HCT116 (cell line): ENCODE results near the gene MAP1LC3B2. TPM values are rescaled to one million over a fixed set of nuclear protein-coding genes. Genes with fewer than 3 reads are reported as not detected.

Source experiments
- ATAC-seq: fragments of 200-7000 bp; cut with Tn5 transposase; 2 replicates; pipeline ENCODE4 v1.9.1; 2020; ENCODE audit warnings: mild to moderate bottlenecking, moderate library complexity
- BruUV-seq: library from RNA; stranded (reverse); fragments of 400-500 nt; replicated peaks from 2 replicates; lab custom pipeline; 2021; lab: Mats Ljungman, UMichigan
- CTCF ChIA-PET: fragments of 300-600 bp; sonication (Branson Sonifier 250); formaldehyde crosslinking; loops from one replicate; lab custom pipeline; 2021; ENCODE audit warnings: antibody characterized with exemption; lab: Charles Lee
- POLR2A ChIA-PET: fragments of 300-600, 350-600 bp; sonication (Branson Sonifier 250); formaldehyde crosslinking; loops from one replicate; lab custom pipeline; 2021; ENCODE audit warnings: antibody characterized with exemption; lab: Charles Lee
- RAD21 ChIA-PET, 2 experiments: fragments of 300-600 bp; sonication (Branson Sonifier 250); formaldehyde crosslinking; loops; one replicate each; lab custom pipeline; 2023; ENCODE audit warnings: low total read pairs in 2 of 2; ENCODE audit not compliant: uncharacterized antibody in 2 of 2, unreplicated experiment in 2 of 2, low non-redundant PET in 1 of 2; lab: Charles Lee
- DNase-seq: peaks from one replicate; pipeline ENCODE4 v3.0.0-alpha.2; 2010; ENCODE audit warnings: low read depth, low spot score
- H2AFZ ChIP-seq: fragments of 200-600 bp; shearing (Covaris generic), sonication (generic); 2 replicates; pipeline ENCODE4 v1.6.1; 2017; ENCODE audit warnings: low read depth, mixed run types, mixed read lengths, antibody characterized with exemption, low read length; ENCODE audit not compliant: poor library complexity, severe bottlenecking
- H3K27ac ChIP-seq: 2 replicates; pipeline ENCODE4 v1.5.1; 2012; ENCODE audit warnings: low read depth, low read length
- H3K27me3 ChIP-seq: fragments of 200-600 bp; sonication (generic); 2 replicates; pipeline ENCODE4 v1.6.1; 2016; ENCODE audit warnings: mixed run types, low read length, mixed read lengths; ENCODE audit not compliant: insufficient read depth
- H3K36me3 ChIP-seq, 2 experiments: fragments of 200-500 bp in 1 of 2; fragments of 200-600 bp in 1 of 2; sonication (Bioruptor generic) in 1 of 2; sonication (generic) in 1 of 2; 2 replicates each; pipeline versions ENCODE4 v1.5.1 to v1.6.1; 2014 to 2016; ENCODE audit warnings: low read length in 2 of 2, inconsistent platforms in 1 of 2, mixed read lengths in 1 of 2, mixed run types in 1 of 2; ENCODE audit not compliant: insufficient read depth in 2 of 2, control insufficient read depth in 1 of 2
- H3K4me1 ChIP-seq, 2 experiments: fragments of 200-600 bp in 1 of 2; sonication (generic) in 1 of 2; 2 replicates each; pipeline versions ENCODE4 v1.5.1 to v1.6.1; 2012 to 2017; ENCODE audit warnings: low read length in 2 of 2, inconsistent platforms in 1 of 2, mild to moderate bottlenecking in 1 of 2, mixed read lengths in 1 of 2, mixed run types in 1 of 2, moderate library complexity in 1 of 2; ENCODE audit not compliant: insufficient read depth in 2 of 2, control insufficient read depth in 1 of 2
- H3K4me2 ChIP-seq: fragments of 200-600 bp; sonication (generic); 2 replicates; pipeline ENCODE4 v1.6.1; 2017; ENCODE audit warnings: mixed run types, low read length, mixed read lengths
- H3K4me3 ChIP-seq, 2 experiments: fragments of 200-600 bp in 1 of 2; sonication (generic) in 1 of 2; replicated peaks in 1 of 2; 2 replicates each; pipeline ENCODE4 v1.5.1; 2011 to 2016; ENCODE audit warnings: low read length in 2 of 2, control low read depth in 1 of 2, low read depth in 1 of 2, mild to moderate bottlenecking in 1 of 2, mixed read lengths in 1 of 2, mixed run types in 1 of 2
- H3K79me2 ChIP-seq: fragments of 200-600 bp; sonication (generic); 2 replicates; pipeline ENCODE4 v1.6.1; 2017; ENCODE audit warnings: mild to moderate bottlenecking, mixed run types, low read length, moderate library complexity, mixed read lengths; ENCODE audit not compliant: insufficient read depth
- H3K9ac ChIP-seq: fragments of 200-600 bp; sonication (generic); 2 replicates; pipeline ENCODE4 v1.6.1; 2016; ENCODE audit warnings: low read length, mixed read lengths
- H3K9me2 ChIP-seq: fragments of 200-600 bp; sonication (generic), shearing (Covaris generic); 2 replicates; pipeline ENCODE4 v1.6.1; 2017; ENCODE audit warnings: mixed run types, mild to moderate bottlenecking, moderate library complexity; ENCODE audit not compliant: insufficient read depth
- H3K9me3 ChIP-seq, 2 experiments: fragments of 200-500 bp in 1 of 2; fragments of 200-600 bp in 1 of 2; sonication (Bioruptor generic) in 1 of 2; sonication (generic) in 1 of 2; 2 replicates each; pipeline ENCODE4 v1.6.1; 2014 to 2017; ENCODE audit warnings: low read length in 2 of 2, mixed read lengths in 2 of 2, inconsistent platforms in 1 of 2, low read depth in 1 of 2, mild to moderate bottlenecking in 1 of 2, mixed run types in 1 of 2, moderate library complexity in 1 of 2; ENCODE audit not compliant: control insufficient read depth in 1 of 2, insufficient read depth in 1 of 2
- H4K20me1 ChIP-seq: fragments of 200-600 bp; sonication (generic), shearing (Covaris generic); 2 replicates; pipeline ENCODE4 v1.6.1; 2017; ENCODE audit warnings: mixed run types, mild to moderate bottlenecking, moderate library complexity; ENCODE audit not compliant: insufficient read depth
- CEBPB ChIP-seq: IDR thresholded peaks from 2 replicates; pipeline ENCODE4 v1.6.1; 2012; ENCODE audit warnings: low read depth
- FOSL1 ChIP-seq: IDR thresholded peaks from 2 replicates; pipeline ENCODE4 v1.6.1; 2012; ENCODE audit warnings: low read depth
- POLR2A ChIP-seq: IDR thresholded peaks from 2 replicates; pipeline ENCODE4 v1.7.0; 2011; ENCODE audit warnings: borderline replicate concordance; ENCODE audit not compliant: insufficient read depth, insufficient read length; ENCODE audit errors: extremely low read depth
- POLR2AphosphoS5 ChIP-seq: IDR thresholded peaks from 2 replicates; pipeline ENCODE4 v1.6.1; 2011; ENCODE audit warnings: mild to moderate bottlenecking, low read depth, low read length, moderate library complexity
- YY1 ChIP-seq: IDR thresholded peaks from 2 replicates; pipeline ENCODE4 v1.6.1; 2011; ENCODE audit warnings: low read length, low read depth, moderate library complexity, mild to moderate bottlenecking; ENCODE audit not compliant: insufficient replicate concordance; ENCODE audit errors: extremely low read depth
- ZNF274 ChIP-seq: fragments of 200-500 bp; sonication (Bioruptor generic); IDR thresholded peaks from 2 replicates; pipeline ENCODE4 v1.6.1; 2014; ENCODE audit warnings: mild to moderate bottlenecking, low read depth, low read length, inconsistent platforms
- intact Hi-C: fragments of 100-400 bp; cut with micrococcal nuclease; formaldehyde crosslinking; loops from 2 replicates; pipeline ENCODE4 v1.10.0; 2022
- total RNA-seq: library from RNA; stranded (reverse); gene quantifications from one replicate; pipeline ENCODE4 v1.2.1, GENCODE V29; 2021; ENCODE audit not compliant: unreplicated experiment
- TF ChIP-seq, protein P1 (sequence below): IDR thresholded peaks from 2 replicates; pipeline ENCODE4 v1.6.1; 2012

The MAP1LC3B2 gene
- total RNA-seq, 1 experiment from 2014 or later, result 4.7 TPM

DNA sequence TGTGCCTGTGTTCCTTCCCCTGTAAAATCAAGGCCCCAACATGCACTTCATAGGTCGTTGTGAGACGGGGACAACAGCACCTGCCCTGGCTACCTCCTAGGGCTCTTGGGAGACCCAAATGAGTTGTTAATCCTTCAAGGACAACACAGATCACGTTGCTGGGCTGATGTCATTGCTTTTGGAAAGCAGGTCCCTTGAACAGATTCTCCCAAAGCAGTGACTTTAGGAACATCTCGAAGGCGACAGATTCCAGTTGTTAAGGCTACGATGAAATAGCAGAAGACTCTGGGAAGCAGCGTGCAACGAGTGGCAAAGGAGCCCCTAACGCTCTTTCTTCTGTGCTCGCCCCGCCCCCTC, 26.2 kb upstream of the MAP1LC3B2 start:
- ATAC-seq (peak; percentile 16), DNase-seq (no peak)
- BruUV-seq, result no TSS peak
- peak overlapping the region; percentile 91 for H3K9ac ChIP-seq
- peaks cover 62 to 89% of the 10 kb centered on the region in 2 experiments for H3K4me1 ChIP-seq
- ChIA-PET RAD21 (interaction anchor here (0.7 to 1.4 kb wide), 5 partner anchors 8 to 77 kb away, joined by 3 to 5 read pairs (median 3); no protein-coding TSS in a partner anchor), CTCF (interaction anchor here (1.0 kb wide), 1 partner anchor 9 kb away, joined by 3 read pairs; no protein-coding TSS in a partner anchor), POLR2A (interaction anchor here (1.0 to 1.6 kb wide), 3 partner anchors 9 to 36 kb away, joined by 3 to 28 read pairs (median 11); no protein-coding TSS in a partner anchor)
- H2AFZ ChIP-seq, result no peak overlapping the region
- H3K4me2 ChIP-seq, result peak overlapping the region; percentile 99
- H3K27me3 ChIP-seq, result no peaks in the 10 kb centered on the region
- no peaks in the 10 kb centered on the region for H3K36me3 ChIP-seq
- peak overlapping the region; percentile 74 to 83 for H3K4me3 ChIP-seq
- H3K27ac ChIP-seq, result peak overlapping the region; percentile 83
- intact Hi-C loops, result loop anchor here (2.0 kb wide), 1 partner anchor 98 kb away; no protein-coding TSS in a partner anchor
- no peaks in the 10 kb centered on the region for H3K9me2 ChIP-seq
- no peaks in the 10 kb centered on the region for H3K9me3 ChIP-seq
- TF ChIP-seq ZNF274, result no peak
- TF ChIP-seq, protein P1, sequence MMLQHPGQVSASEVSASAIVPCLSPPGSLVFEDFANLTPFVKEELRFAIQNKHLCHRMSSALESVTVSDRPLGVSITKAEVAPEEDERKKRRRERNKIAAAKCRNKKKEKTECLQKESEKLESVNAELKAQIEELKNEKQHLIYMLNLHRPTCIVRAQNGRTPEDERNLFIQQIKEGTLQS, result no peak
- no peaks in the 10 kb centered on the region for H4K20me1 ChIP-seq
- peaks cover 17% of the 10 kb centered on the region for H3K79me2 ChIP-seq

DNA sequence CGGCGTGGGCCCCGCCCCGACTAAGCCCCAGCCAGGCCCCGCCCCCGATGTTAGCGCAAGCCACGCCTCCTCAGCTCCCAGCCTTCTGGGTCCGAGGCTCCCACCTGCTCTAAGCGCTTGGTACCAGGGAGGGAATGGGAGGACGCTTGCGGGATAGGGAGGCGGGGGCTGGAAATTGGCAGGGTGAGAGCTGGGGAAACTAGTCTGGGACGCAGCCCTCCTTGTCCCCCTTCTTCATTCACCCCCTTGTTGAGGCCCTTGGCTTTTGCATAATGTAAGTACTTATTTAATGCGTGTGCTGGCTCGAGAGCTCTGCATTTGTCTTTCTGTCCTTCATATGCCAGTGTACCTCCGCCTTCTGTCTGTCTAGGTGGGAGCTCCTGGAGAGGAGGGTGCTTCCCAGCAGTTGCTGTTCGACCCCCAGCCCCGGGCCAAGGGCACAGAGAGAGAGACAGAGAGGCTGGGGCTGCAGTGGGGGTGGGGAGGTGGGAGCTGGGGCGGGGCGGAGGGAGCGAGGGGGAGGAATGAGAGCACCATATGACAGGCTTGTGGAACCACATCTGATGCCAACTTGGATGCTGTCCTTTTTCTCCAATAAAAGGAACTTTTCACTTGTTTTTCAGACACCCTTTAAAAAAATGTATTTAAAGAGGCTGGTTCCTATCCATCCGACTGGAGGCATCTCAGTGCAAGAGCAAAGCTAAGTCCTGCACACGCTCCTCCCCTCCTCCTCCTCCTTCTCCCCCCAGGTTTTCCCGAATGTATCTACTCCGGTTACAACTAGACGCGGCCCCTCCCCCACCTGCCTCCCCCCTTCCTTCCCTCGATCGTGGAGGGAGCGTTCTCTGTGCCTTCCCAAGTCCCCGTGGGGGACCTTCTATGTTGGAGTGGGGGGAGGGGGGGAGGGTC, 25.6 kb upstream of the MAP1LC3B2 start:
- no peaks in the 10 kb centered on the region for H3K9me2 ChIP-seq
- H3K4me1 ChIP-seq, result peaks cover 67 to 89% of the 10 kb centered on the region in 2 experiments
- no peaks in the 10 kb centered on the region for H3K36me3 ChIP-seq
- no peaks in the 10 kb centered on the region for H3K9me3 ChIP-seq
- ChIA-PET RAD21 (interaction anchor here (0.7 to 1.4 kb wide), 6 partner anchors 9 to 78 kb away, joined by 3 to 5 read pairs (median 3); no protein-coding TSS in a partner anchor), CTCF (interaction anchor here (1.0 kb wide), 1 partner anchor 9 kb away, joined by 3 read pairs; no protein-coding TSS in a partner anchor)
- no TSS peak for BruUV-seq
- intact Hi-C loops, result loop anchor here (2.0 kb wide), 1 partner anchor 99 kb away; no protein-coding TSS in a partner anchor
- TF ChIP-seq POLR2AphosphoS5, result peak; percentile 80
- TF ChIP-seq YY1, result peak; percentile 13
- no peak for TF ChIP-seq CEBPB
- peak; percentile 38 for TF ChIP-seq POLR2A
- TF ChIP-seq FOSL1, result no peak
- TF ChIP-seq, all 23 proteins: peak for 3
- POLR2A ChIA-PET, result interaction anchor here (0.7 to 1.6 kb wide), 6 partner anchors 9 to 100 kb away, joined by 3 to 28 read pairs (median 5); no protein-coding TSS in a partner anchor
- H3K79me2 ChIP-seq, result peaks cover 17% of the 10 kb centered on the region
- H4K20me1 ChIP-seq, result no peaks in the 10 kb centered on the region
- DNase-seq (peak; percentile 62), ATAC-seq (peak; percentile 86)
- H2AFZ ChIP-seq, result no peak overlapping the region
- H3K4me3 ChIP-seq, result peak overlapping the region; percentile 74 to 83
- H3K9ac ChIP-seq, result peak overlapping the region; percentile 91
- peak overlapping the region; percentile 99 for H3K4me2 ChIP-seq
- no peaks in the 10 kb centered on the region for H3K27me3 ChIP-seq
- H3K27ac ChIP-seq, result peak overlapping the region; percentile 83
